ENCODE measurements around the gene ABHD15.

ABHD15 gene

DNA sequence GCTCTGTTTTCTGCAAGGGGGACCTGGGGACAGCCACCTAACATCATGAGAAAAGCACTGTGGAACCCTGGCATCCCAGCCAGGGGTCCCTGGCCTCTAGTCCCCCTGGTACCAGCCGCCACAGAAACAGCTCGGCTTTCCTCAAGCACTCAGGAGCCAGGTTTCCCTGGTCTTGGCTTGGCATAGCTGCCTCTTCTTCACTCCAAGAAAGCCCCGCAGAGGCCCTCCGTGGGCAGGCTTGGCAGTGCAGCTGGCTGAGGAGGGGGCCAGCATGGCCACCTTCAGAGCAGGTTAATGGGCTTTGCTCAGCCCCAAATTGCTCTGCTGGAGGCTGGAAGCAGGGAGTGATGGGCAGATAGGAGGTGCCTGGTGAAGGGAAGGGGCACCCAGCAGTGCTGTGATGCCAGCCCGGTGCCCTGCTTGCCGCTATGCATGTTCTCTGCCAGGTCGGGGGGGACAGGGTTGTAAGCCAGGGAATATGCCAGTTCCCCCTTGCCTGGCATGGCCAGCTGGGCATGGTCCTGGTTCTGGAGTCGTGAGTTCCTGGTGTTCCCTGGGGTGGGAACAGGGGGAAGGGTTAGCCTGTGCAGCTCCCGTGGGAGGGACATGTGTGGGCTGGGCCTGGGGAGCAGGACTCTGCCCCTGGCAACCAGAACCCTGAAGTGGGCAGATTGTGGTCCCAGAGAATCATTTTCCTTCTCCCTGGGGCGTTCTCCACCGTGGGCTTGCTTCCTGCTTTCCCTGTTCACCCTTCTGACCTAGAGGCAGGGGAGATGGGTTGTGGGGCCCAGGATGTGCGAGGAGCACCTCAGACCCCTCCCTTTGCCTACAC, 29.3 kb upstream of the ABHD15 start:
- DNase-seq (ENCODE audit: extremely low spot score), result no peak
- TF ChIP-seq TARDBP (IDR thresholded peaks at IDR 0.05) (no peak), L3MBTL2 (conservative IDR thresholded peaks at IDR 0.05) (no peak), LEF1 (IDR thresholded peaks at IDR 0.05; ENCODE audit: borderline replicate concordance) (no peak), FOXA1 (IDR thresholded peaks at IDR 0.05) (no peak), SUZ12 (IDR thresholded peaks at IDR 0.05) (no peak), ARNT (IDR thresholded peaks at IDR 0.05) (no peak), ZNF384 (IDR thresholded peaks at IDR 0.05) (no peak), BHLHE40 (IDR thresholded peaks at IDR 0.05; ENCODE audit: borderline replicate concordance) (no peak), SP1 (IDR thresholded peaks at IDR 0.05) (no peak), FOXM1 (IDR thresholded peaks at IDR 0.05; ENCODE audit: borderline replicate concordance) (no peak), PKNOX1 (IDR thresholded peaks at IDR 0.05) (no peak), HDGF (IDR thresholded peaks at IDR 0.05; ENCODE audit: borderline replicate concordance) (no peak), FOXK2 (IDR thresholded peaks at IDR 0.05) (no peak), CTBP1 (IDR thresholded peaks at IDR 0.05; ENCODE audit: borderline replicate concordance) (no peak), ELF4 (IDR thresholded peaks at IDR 0.05) (no peak), NFRKB (IDR thresholded peaks at IDR 0.05) (no peak)
- ChIA-PET POLR2A (interaction anchor here (1.0 kb wide), 1 partner anchor 28 kb away, joined by 4 read pairs; no protein-coding TSS in a partner anchor), CTCF (interaction anchor here (1.0 kb wide), 1 partner anchor 15 kb away, joined by 3 read pairs; no protein-coding TSS in a partner anchor)

- CTCF ChIA-PET, result interaction anchor here (1.0 to 1.2 kb wide), 2 partner anchors 14 to 25 kb away, joined by 3 to 4 read pairs; no protein-coding TSS in a partner anchor
- TF ChIP-seq PKNOX1 (IDR thresholded peaks at IDR 0.05) (no peak), FOXK2 (IDR thresholded peaks at IDR 0.05) (no peak), CTBP1 (IDR thresholded peaks at IDR 0.05; ENCODE audit: borderline replicate concordance) (no peak), HDGF (IDR thresholded peaks at IDR 0.05; ENCODE audit: borderline replicate concordance) (no peak), TARDBP (IDR thresholded peaks at IDR 0.05) (no peak), SUZ12 (IDR thresholded peaks at IDR 0.05) (no peak), ARNT (IDR thresholded peaks at IDR 0.05) (no peak), L3MBTL2 (conservative IDR thresholded peaks at IDR 0.05) (no peak), BHLHE40 (IDR thresholded peaks at IDR 0.05; ENCODE audit: borderline replicate concordance) (no peak), ZNF384 (IDR thresholded peaks at IDR 0.05) (no peak), NFRKB (IDR thresholded peaks at IDR 0.05) (no peak), ELF4 (IDR thresholded peaks at IDR 0.05) (no peak), FOXM1 (IDR thresholded peaks at IDR 0.05; ENCODE audit: borderline replicate concordance) (no peak), SP1 (IDR thresholded peaks at IDR 0.05) (no peak), LEF1 (IDR thresholded peaks at IDR 0.05; ENCODE audit: borderline replicate concordance) (no peak), FOXA1 (IDR thresholded peaks at IDR 0.05) (no peak)
- POLR2A ChIA-PET, result interaction anchor here (1.0 kb wide), 1 partner anchor 29 kb away, joined by 4 read pairs; no protein-coding TSS in a partner anchor
Observed at GRCh38 chr17:29595107-29595942, 28.5 kb upstream of the ABHD15 start.

GRCh38 chr17:29594519-29595090, 27.8 kb upstream of the ABHD15 start:
- ChIA-PET POLR2A (interaction anchor here (0.9 to 1.1 kb wide), 2 partner anchors 14 to 225 kb away, joined by 3 to 5 read pairs; no protein-coding TSS in a partner anchor), CTCF (interaction anchor here (0.6 to 1.2 kb wide), 4 partner anchors 26 to 375 kb away, joined by 3 to 4 read pairs (median 4); partner anchors contain the start of gene CORO6)
- no peak for DNase-seq (ENCODE audit: extremely low spot score)
- TF ChIP-seq NFRKB (IDR thresholded peaks at IDR 0.05), result no peak
- no peak for TF ChIP-seq L3MBTL2 (conservative IDR thresholded peaks at IDR 0.05)
- TF ChIP-seq TARDBP (IDR thresholded peaks at IDR 0.05), result no peak
- no peak for TF ChIP-seq SP1 (IDR thresholded peaks at IDR 0.05)
- TF ChIP-seq HDGF (IDR thresholded peaks at IDR 0.05; ENCODE audit: borderline replicate concordance), result no peak
- TF ChIP-seq ZNF384 (IDR thresholded peaks at IDR 0.05), result no peak
- no peak for TF ChIP-seq FOXA1 (IDR thresholded peaks at IDR 0.05)
- TF ChIP-seq LEF1 (IDR thresholded peaks at IDR 0.05; ENCODE audit: borderline replicate concordance), result no peak
- no peak for TF ChIP-seq ELF4 (IDR thresholded peaks at IDR 0.05)
- no peak for TF ChIP-seq FOXK2 (IDR thresholded peaks at IDR 0.05)
- TF ChIP-seq SUZ12 (IDR thresholded peaks at IDR 0.05), result no peak
- no peak for TF ChIP-seq ARNT (IDR thresholded peaks at IDR 0.05)
- no peak for TF ChIP-seq PKNOX1 (IDR thresholded peaks at IDR 0.05)
- no peak for TF ChIP-seq FOXM1 (IDR thresholded peaks at IDR 0.05; ENCODE audit: borderline replicate concordance)
- no peak for TF ChIP-seq BHLHE40 (IDR thresholded peaks at IDR 0.05; ENCODE audit: borderline replicate concordance)
- TF ChIP-seq CTBP1 (IDR thresholded peaks at IDR 0.05; ENCODE audit: borderline replicate concordance), result no peak

More at GRCh38 chr17:29595107-29595942, 28.5 kb upstream of the ABHD15 start:
- DNase-seq (ENCODE audit: extremely low spot score), result no peak

GRCh38 chr17:29593591-29594518, 27.0 kb upstream of the ABHD15 start:
- ChIA-PET POLR2A (interaction anchor here (0.9 to 3.0 kb wide), 7 partner anchors 12 to 224 kb away, joined by 3 to 32 read pairs (median 12); partner anchors contain the start of genes ABHD15, CORO6 and TP53I13), CTCF (interaction anchor here (0.6 to 3.0 kb wide), 9 partner anchors 13 to 374 kb away, joined by 3 to 26 read pairs (median 4); partner anchors contain the start of gene CORO6)
- TF ChIP-seq ARNT (IDR thresholded peaks at IDR 0.05) (no peak), ZNF384 (IDR thresholded peaks at IDR 0.05) (no peak), CTBP1 (IDR thresholded peaks at IDR 0.05; ENCODE audit: borderline replicate concordance) (no peak), ELF4 (IDR thresholded peaks at IDR 0.05) (no peak), SUZ12 (IDR thresholded peaks at IDR 0.05) (no peak), TARDBP (IDR thresholded peaks at IDR 0.05) (no peak), PKNOX1 (IDR thresholded peaks at IDR 0.05) (no peak), FOXM1 (IDR thresholded peaks at IDR 0.05; ENCODE audit: borderline replicate concordance) (no peak), FOXK2 (IDR thresholded peaks at IDR 0.05) (no peak), BHLHE40 (IDR thresholded peaks at IDR 0.05; ENCODE audit: borderline replicate concordance) (no peak), LEF1 (IDR thresholded peaks at IDR 0.05; ENCODE audit: borderline replicate concordance) (no peak), L3MBTL2 (conservative IDR thresholded peaks at IDR 0.05) (no peak), FOXA1 (IDR thresholded peaks at IDR 0.05) (no peak), SP1 (IDR thresholded peaks at IDR 0.05) (no peak), HDGF (IDR thresholded peaks at IDR 0.05; ENCODE audit: borderline replicate concordance) (no peak), NFRKB (IDR thresholded peaks at IDR 0.05) (no peak)
- no peak for DNase-seq (ENCODE audit: extremely low spot score)

All from HEK293T (cell line).